Measurements from ENCODE around the gene TSEN34. TPM values are rescaled to one million over a fixed set of nuclear protein-coding genes. Genes with fewer than 3 reads are reported as not detected.

Gene TSEN34
- total and polyA plus RNA-seq, 2 experiments from 2014 or later: 66.9 to 100.0 TPM

GRCh38 chr19:54172471-54173358, 18.4 kb upstream of the TSEN34 start, which contains the start of gene TMC4:
Gene TMC4 (minus strand): TSS chr19:54173160. CDS start chr19:54173117, 43 bp downstream.
- H2AFZ ChIP-seq: no peak within 1 kb of the TSS
- H3K27ac ChIP-seq: peak within 1 kb of the TSS; percentile 98
- DNase-seq (ENCODE audit: low spot score): peak; percentile 93
- no peaks in the 10 kb centered on the region for H3K9me3 ChIP-seq (ENCODE audit: low read depth)
- H3K4me3 ChIP-seq: peak within 1 kb of the TSS; percentile 32
- no peaks in the 10 kb centered on the region for H3K36me3 ChIP-seq (replicated peaks; ENCODE audit: insufficient read depth, low read depth)
- H3K9me2 ChIP-seq (replicated peaks; ENCODE audit: insufficient read depth): no peaks in the 10 kb centered on the region
- TF ChIP-seq CTCF (IDR thresholded peaks at IDR 0.05; ENCODE audit: poor library complexity) (peak; percentile 42), EZH2phosphoT487 (IDR thresholded peaks at IDR 0.05; ENCODE audit: low read depth, severe bottlenecking, unreplicated experiment) (no peak)
- no peaks in the 10 kb centered on the region for H3K79me2 ChIP-seq
- no peaks in the 10 kb centered on the region for H4K20me1 ChIP-seq (ENCODE audit: insufficient read depth, poor library complexity, severe bottlenecking)
- 21% methylated on average over 6 of the region's 13 CpGs for WGBS (ENCODE audit: low lambda C conversion rate, missing lambda C conversion rate)
- no peaks in the 10 kb centered on the region for H3K4me1 ChIP-seq (ENCODE audit: insufficient read depth)
- no peaks in the 10 kb centered on the region for H3K27me3 ChIP-seq
- peak within 1 kb of the TSS; percentile 75 for H3K4me2 ChIP-seq

DNA sequence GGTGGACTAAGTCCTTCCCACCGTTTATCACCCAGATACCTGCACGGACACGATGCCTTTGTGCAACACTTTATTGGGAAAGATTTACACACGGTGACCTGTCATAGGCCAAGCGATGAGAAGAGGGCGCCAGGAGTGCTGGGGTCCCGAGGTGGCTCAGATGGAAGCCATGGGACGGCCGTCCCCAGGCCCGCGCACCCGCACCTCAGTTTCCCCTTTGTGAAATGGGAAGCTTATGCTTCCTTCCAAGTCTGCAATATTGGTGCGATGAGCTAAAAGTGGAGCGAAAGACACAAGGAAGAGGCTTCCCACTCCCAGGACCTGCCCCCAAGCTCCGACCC, 17.8 kb upstream of the TSEN34 start:
- Histone ChIP-seq H3K36me3 (replicated peaks; ENCODE audit: insufficient read depth, low read depth) (no peaks in the 10 kb centered on the region), H3K4me2 (peak overlapping the region; percentile 75), H3K9me3 (ENCODE audit: low read depth) (no peaks in the 10 kb centered on the region), H3K4me3 (no peak overlapping the region), H3K27ac (peak overlapping the region; percentile 32), H3K9me2 (replicated peaks; ENCODE audit: insufficient read depth) (no peaks in the 10 kb centered on the region), H4K20me1 (ENCODE audit: insufficient read depth, poor library complexity, severe bottlenecking) (no peaks in the 10 kb centered on the region), H3K27me3 (no peaks in the 10 kb centered on the region), H3K4me1 (ENCODE audit: insufficient read depth) (no peaks in the 10 kb centered on the region), H3K79me2 (no peaks in the 10 kb centered on the region), H2AFZ (no peak overlapping the region)
- no peak for TF ChIP-seq EZH2 (IDR thresholded peaks at IDR 0.05; ENCODE audit: borderline replicate concordance)
- TF ChIP-seq EZH2phosphoT487 (IDR thresholded peaks at IDR 0.05; ENCODE audit: low read depth, severe bottlenecking, unreplicated experiment): no peak
- no peak for TF ChIP-seq CTCF (IDR thresholded peaks at IDR 0.05; ENCODE audit: poor library complexity)
- 49% methylated on average over 15 of the region's 15 CpGs for WGBS (ENCODE audit: low lambda C conversion rate, missing lambda C conversion rate)
- DNase-seq (ENCODE audit: low spot score): no peak

GRCh38 chr19:54173951-54174834, 16.9 kb upstream of the TSEN34 start:
- Histone ChIP-seq H2AFZ (no peak overlapping the region), H3K36me3 (replicated peaks; ENCODE audit: insufficient read depth, low read depth) (no peaks in the 10 kb centered on the region), H3K4me1 (ENCODE audit: insufficient read depth) (no peaks in the 10 kb centered on the region), H3K9me2 (replicated peaks; ENCODE audit: insufficient read depth) (no peaks in the 10 kb centered on the region), H3K9me3 (ENCODE audit: low read depth) (no peaks in the 10 kb centered on the region), H3K4me3 (no peak overlapping the region), H4K20me1 (ENCODE audit: insufficient read depth, poor library complexity, severe bottlenecking) (no peaks in the 10 kb centered on the region), H3K79me2 (no peaks in the 10 kb centered on the region), H3K4me2 (no peak overlapping the region), H3K27me3 (no peaks in the 10 kb centered on the region), H3K27ac (no peak overlapping the region)
- no peak for DNase-seq (ENCODE audit: low spot score)
- 88% methylated on average over 22 of the region's 25 CpGs for WGBS (ENCODE audit: low lambda C conversion rate, missing lambda C conversion rate)
- TF ChIP-seq CTCF (IDR thresholded peaks at IDR 0.05; ENCODE audit: poor library complexity) (no peak), EZH2phosphoT487 (IDR thresholded peaks at IDR 0.05; ENCODE audit: low read depth, severe bottlenecking, unreplicated experiment) (no peak), EZH2 (IDR thresholded peaks at IDR 0.05; ENCODE audit: borderline replicate concordance) (no peak)

All from hepatocyte (in vitro differentiated cells).